GM19463 (cell line): ENCODE data around the gene DPYD.

Experiments used
- ATAC-seq: cut with Tn5 transposase; IDR thresholded peaks from one replicate; pipeline ENCODE4 v1.9.1; 2021; ENCODE audit warnings: mild to moderate bottlenecking, moderate library complexity; ENCODE audit not compliant: unreplicated experiment

DPYD gene

DNA sequence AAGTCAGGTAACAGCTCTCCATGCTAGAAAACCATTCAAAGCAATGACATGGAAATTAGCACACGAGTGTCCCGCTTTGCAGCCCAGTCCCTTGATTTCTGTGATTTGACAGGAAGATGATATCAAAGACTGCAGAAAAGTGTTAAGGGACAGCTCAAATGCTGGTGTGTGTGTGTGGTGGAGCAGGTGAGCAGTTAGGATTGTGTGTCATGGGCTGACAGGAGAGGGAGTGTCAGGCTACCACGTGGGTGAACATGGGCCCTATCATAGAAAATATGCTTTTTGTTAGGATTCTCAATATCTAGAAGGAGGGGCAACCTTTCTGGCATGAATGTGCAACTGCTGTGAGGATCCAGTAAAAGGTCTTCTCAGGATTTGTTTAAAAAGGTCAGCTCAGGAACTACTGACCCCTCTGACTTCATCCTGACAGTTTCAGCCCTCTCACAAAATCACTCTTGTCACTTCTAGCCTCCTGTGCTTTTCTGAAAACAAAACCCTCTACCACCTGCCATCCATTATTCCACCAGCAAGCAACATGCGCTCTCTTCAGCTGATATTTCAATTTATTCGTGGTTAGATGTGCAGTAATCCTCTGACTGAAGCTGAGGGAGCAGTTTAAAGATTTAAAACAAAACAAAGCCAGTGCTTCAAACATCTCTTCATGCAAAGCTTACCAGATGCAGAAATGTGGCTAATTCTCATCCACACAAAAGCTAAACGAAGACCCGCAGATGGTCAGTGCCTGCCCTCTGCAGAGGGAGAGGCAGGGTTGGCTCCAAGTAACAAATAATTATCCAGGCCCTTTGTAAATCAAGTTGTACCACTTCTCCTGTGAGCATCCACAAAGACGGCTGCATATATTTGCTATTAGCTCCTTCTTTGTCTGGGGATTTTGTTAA is 801.3 kb downstream of the DPYD start:
- no peak for ATAC-seq

DNA sequence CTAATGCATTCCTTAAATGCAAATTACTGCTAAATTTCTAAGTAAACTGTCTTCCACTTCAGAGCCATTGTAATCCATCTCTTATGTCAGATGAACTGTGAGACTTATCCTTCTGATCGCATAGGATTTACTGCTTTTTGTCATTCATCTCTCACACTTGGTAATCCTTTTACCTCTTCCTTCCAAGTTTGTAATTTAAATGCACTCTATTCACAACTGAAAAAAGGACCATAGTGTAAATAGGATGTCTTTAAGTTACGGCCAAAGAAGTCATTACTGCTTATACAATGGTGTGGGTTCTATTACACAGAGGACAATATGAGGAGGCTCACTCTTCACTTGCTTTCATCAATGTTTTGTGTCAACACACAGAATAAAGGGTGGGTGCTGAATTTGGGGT is 806.0 kb downstream of the DPYD start:
- no peak for ATAC-seq

DNA sequence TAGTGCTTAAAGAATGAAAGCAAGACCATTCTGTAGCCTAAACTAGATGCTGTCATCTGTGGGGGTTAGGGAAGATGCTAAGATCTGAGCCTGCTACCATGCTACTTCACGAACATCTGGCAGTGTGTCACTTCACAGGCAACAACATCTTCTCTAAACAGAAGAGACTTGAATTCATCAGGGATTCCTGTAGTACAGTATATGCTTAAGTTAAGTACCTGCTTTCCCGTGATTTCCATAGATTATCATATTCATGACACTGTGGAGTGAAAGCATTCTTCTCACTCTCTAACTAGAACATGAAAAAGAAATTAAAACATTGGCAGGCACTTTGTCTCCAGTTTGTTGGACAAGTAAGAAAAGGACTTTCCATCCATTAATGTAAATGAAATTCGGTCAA is 808.4 kb downstream of the DPYD start:
- no peak for ATAC-seq

GRCh38 chr1:97108179-97108578 is 812.7 kb downstream of the DPYD start:
- no peak for ATAC-seq

DNA sequence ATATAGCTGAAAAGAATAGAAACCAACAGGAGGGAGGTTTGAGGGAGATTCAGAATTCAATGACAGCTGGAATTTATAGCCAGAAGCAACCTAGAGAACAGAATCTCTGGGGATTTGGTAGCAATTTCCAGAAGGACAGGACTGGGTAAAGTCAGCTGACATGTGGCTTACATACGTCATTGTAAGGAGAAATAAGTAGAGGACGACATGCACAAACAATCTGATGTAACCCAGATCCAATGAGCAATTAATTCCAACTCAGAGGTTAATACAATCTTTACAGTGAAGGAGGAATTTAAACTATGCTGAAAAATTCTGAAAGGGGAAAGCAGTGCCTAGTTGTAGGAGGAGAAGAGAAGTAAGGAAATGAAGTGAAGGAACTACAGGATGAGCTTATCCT is 815.3 kb downstream of the DPYD start:
- no peak for ATAC-seq

DNA sequence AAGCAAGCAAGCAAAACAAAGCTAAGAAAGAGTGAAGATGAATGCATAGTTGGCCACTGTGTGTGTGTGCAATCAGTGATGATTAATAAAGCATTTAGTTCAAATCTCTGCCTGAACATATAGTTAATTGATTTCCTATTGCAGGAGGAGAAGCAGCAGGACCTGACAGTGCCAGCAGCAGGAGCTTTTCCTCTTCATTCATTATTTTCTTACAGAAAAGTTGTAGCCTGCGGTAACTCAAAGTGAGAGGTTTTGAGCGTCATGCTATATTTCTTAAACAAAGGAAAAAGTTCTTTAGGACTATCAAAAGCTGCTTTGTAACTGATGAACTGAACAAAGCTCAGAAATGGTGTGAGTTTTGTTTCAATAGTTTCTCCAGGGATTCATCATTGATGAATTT is 819.3 kb downstream of the DPYD start:
- ATAC-seq = no peak

DNA sequence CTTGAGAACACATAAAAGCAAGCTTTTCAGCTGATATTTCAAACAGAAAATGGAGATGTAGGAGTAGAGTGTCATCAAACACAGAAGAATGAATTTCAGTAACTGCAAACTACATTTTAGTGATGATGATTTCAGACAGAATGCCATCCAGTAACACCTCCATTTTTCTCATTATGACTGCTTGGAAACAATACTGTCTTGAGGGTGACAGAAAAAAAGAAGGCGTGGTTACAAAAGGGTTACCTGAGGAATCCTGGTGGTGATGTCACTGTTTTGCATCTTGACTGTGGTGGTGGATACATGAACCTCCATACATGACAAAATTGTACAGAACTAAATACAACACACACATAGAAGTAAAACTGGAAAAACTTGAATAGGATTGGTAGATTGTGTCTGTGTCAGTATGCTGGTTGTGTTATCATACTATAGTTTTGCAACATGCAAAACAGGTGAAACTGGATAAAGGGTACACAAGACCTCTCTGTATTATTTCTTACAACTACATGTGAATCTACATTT is 823.4 kb downstream of the DPYD start:
- no peak for ATAC-seq

DNA sequence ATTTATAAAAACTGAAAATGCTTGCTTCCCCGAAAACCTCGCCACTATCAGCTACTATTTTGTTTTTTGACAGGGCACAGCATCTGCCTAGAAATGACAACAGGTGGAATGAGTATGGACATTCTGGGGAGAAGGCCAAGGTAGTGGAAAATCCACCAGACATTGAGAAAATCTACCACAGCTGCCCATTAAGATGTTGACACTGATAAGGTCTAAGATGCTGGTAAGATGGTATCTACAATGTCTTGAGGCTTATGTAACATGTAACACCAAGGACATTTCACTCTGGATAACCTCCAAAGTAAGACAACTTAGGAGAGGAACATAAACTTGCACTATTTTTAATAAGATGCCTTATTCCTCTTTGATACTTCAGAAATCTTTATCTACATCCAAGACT is 825.1 kb downstream of the DPYD start:
- no peak for ATAC-seq

- ATAC-seq = no peak
These were observed 826.4 kb downstream of the DPYD start for GRCh38 chr1:97094247-97094972.

- no peak for ATAC-seq
These were observed 827.1 kb downstream of the DPYD start for GRCh38 chr1:97093741-97094140.

DNA sequence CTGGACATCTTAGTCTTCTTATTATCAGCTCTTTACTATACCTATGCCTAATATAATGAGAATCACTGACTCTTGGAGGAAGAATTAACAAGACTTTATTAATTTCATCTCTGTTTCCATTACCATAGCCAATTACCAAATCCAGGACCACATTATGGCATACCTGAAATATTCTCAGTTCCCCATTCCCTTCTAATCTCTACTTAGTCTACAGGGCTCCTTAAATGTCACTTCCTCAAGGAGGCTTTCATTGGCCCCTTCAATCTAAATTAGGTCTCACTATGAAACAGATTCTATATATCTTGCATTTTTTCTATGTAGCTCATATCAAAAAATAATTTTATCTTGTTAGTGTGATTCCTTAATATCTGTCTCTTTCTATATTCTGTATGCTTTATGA is 828.0 kb downstream of the DPYD start:
- no peak for ATAC-seq

GRCh38 chr1:97091679-97092078 is 829.2 kb downstream of the DPYD start:
- no peak for ATAC-seq

DNA sequence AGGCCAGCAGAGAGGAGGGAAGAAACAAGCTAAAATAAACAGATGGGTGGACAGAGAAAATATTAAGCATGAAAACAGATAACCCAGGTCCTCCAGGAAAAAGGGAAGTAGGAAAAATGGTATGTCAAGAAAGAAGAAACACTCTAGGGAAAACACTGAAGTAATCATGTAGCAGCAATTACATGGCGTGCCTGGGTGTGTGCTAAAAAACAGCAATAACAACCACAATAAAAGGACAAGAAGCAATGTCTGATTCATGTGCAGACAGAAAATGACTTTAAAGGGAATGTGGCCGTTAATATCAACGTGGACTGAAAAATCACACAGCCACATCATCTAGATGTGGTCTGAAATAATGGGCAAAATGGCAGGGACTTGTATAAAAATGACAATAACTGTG is 829.6 kb downstream of the DPYD start:
- ATAC-seq = no peak

GRCh38 chr1:97090725-97091124 is 830.1 kb downstream of the DPYD start:
- ATAC-seq = no peak

GRCh38 chr1:97089173-97089572 is 831.7 kb downstream of the DPYD start:
- no peak for ATAC-seq

GRCh38 chr1:97088391-97088790 is 832.4 kb downstream of the DPYD start:
- ATAC-seq = no peak

DNA sequence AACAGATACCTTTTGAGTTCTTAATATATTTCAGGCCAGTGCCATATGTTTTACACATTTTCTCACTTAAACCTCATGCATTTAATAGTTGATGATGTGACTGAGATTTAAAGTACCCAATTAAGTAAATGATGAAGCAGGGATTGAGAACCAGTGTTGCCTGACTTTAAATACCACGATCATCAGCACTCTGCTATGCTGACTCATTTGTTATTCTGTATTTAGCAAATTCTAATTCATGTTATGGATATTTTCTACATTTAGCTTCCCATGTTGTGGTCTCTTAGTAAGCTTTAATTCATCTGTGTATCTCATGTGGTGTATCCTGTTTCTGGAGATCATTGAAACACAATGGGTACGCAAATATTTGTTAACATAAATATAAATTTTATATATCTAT is 836.3 kb downstream of the DPYD start:
- ATAC-seq = no peak

DNA sequence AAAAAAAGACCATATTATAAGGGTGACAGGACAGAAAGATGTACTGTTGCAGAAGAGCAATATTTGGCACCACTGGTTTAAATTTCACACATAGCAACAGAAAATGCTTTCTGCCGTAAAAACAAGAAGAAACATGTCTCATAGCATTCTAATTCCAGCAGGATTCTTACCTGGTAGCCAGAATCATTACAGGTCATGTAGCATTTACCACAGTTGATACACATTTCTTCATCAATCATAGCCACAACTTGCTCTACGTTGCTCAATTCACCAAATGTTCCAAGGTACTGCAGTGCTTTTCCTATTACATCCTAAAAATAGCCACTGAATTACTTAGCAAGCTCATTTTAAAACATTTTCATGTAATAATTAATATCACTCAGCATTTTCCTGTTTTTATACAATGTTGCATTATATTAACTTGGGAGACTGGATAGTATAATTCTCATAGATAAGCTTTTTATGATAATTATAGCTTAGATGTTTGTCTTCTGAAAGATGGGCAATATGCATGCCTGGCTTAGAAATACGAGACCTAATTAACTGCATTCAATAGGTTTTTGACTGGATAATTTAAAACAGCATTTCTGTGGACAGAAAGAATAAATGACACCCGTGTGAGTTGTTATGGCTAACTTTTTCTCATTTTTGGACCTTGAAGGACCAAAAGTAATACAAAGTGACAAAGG is 838.5 kb downstream of the DPYD start:
- ATAC-seq = no peak

GRCh38 chr1:97078872-97079271 is 842.0 kb downstream of the DPYD start:
- ATAC-seq = no peak

DNA sequence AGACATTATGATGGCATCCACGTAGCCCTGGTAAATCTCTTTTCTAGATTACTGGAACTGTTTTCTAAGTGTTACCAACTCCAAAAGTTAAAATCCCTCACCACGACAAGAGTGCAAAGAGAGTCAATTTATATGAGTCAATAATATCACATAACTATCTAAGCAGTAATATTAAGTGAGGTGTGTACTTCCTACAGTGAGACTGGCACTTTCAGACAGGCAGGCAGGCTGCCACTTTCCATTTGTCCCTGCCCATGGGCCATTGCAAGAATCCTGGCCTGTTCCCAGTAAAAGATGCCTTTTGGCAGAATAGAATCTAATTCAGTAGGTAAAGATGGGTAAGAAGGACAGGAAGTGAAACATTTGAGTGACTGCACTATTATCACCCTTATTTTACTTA is 843.6 kb downstream of the DPYD start:
- ATAC-seq = no peak

- ATAC-seq = no peak
These were observed 846.1 kb downstream of the DPYD start for GRCh38 chr1:97074771-97075170.
